ENCODE results near the gene LGALS1.

DNA sequence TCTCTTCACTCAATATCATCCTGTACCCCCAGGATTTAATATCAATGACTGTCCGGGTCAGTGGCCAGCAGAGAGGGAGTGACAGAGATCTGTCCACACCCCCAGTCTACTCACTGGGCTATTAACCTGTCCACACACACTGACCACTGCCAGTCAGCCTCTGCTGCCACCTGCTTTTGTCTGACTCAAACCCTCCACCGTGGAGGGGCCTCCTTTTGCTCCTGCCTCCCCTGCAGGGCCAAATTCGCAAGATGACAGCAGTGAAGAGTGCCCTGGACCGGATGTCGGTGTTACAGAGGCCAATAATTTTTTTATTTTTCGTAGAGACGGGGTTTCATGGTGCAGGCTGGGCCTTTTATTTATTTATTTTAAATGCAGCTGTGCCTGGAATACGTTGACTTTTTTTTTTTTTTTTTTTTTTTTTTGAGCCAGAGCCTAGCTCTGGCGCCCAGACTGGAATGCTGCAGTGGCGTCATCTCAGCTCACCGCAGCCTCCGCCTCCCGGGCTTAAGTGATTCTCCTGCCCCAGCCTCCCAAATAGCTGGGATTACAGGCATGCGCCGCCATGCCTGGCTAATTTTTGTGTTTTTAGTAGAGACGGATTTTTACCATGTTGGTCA, 11.8 kb upstream of the LGALS1 start:
- TF ChIP-seq, protein P1, sequence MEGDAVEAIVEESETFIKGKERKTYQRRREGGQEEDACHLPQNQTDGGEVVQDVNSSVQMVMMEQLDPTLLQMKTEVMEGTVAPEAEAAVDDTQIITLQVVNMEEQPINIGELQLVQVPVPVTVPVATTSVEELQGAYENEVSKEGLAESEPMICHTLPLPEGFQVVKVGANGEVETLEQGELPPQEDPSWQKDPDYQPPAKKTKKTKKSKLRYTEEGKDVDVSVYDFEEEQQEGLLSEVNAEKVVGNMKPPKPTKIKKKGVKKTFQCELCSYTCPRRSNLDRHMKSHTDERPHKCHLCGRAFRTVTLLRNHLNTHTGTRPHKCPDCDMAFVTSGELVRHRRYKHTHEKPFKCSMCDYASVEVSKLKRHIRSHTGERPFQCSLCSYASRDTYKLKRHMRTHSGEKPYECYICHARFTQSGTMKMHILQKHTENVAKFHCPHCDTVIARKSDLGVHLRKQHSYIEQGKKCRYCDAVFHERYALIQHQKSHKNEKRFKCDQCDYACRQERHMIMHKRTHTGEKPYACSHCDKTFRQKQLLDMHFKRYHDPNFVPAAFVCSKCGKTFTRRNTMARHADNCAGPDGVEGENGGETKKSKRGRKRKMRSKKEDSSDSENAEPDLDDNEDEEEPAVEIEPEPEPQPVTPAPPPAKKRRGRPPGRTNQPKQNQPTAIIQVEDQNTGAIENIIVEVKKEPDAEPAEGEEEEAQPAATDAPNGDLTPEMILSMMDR (IDR thresholded peaks at IDR 0.05): no peak
- TF ChIP-seq POLR2A (IDR thresholded peaks at IDR 0.05) (no peak), POLR2AphosphoS5 (IDR thresholded peaks at IDR 0.05) (no peak)

All from breast epithelium (tissue), 3 donors.